K562 treated with DMSO at 1 percent for 4 hours (cell line): ENCODE results near the gene EFTUD2. TPM values are rescaled to one million over a fixed set of nuclear protein-coding genes. Genes with fewer than 3 reads are reported as not detected.

Experiments
- total RNA-seq: library from RNA; unstranded; fragments of 300-600 nt; gene quantifications from 2 replicates; pipeline ENCODE4 v1.2.3, GENCODE V29; 2022; ENCODE audit not compliant: insufficient read depth

Gene EFTUD2
- total RNA-seq = 75.0 and 82.9 TPM in 2 replicates

GRCh38 chr17:44899074-44899782 lies at the start of gene EFTUD2:
TSS of gene EFTUD2 (minus strand) at chr17:44899445. CDS start at chr17:44894521, 4,924 bp downstream.

GRCh38 chr17:44947461-44948314 lies 48.4 kb upstream of the EFTUD2 start, which contains the start of gene KIF18B:
TSS of gene KIF18B (minus strand) at chr17:44947773. CDS start at chr17:44936344, 11,429 bp downstream.

GRCh38 chr17:44915321-44915726 lies 16.1 kb upstream of the EFTUD2 start, which contains the start of gene GFAP:
TSS of gene GFAP (minus strand) at chr17:44915500. CDS start at chr17:44915486, 14 bp downstream.

GRCh38 chr17:44847586-44847985 lies 51.7 kb downstream of the EFTUD2 start, which contains the start of gene HIGD1B:
TSS of gene HIGD1B (plus strand) at chr17:44847883. CDS start at chr17:44848153, 270 bp downstream.

GRCh38 chr17:44829523-44830358 lies 69.5 kb downstream of the EFTUD2 start, which contains the start of gene GJC1:
TSS of gene GJC1 (minus strand) at chr17:44830287. CDS start at chr17:44805817, 24,470 bp downstream.

Other genes starting within 250 kb of the EFTUD2 start
- gene MEIOC, start 243.0 kb downstream of the EFTUD2 start, total RNA-seq = not detected in 2 replicates
- gene CCDC43, start 209.7 kb downstream of the EFTUD2 start, total RNA-seq = 12.0 and 14.9 TPM in 2 replicates
- gene DBF4B, start 190.8 kb downstream of the EFTUD2 start, total RNA-seq = 11.9 and 21.0 TPM in 2 replicates
- gene ADAM11, start 140.5 kb downstream of the EFTUD2 start, total RNA-seq = 0.13 TPM in 1 of 2 replicates, not detected in the other
- gene GJC1, start 69.2 kb downstream of the EFTUD2 start, total RNA-seq = not detected in 2 replicates
- not detected in 2 replicates for gene HIGD1B, start 51.6 kb downstream of the EFTUD2 start, total RNA-seq
- 2.8 and 3.2 TPM in 2 replicates for gene GFAP, start 16.1 kb upstream of the EFTUD2 start, total RNA-seq
- 16.8 and 21.5 TPM in 2 replicates for gene KIF18B, start 48.3 kb upstream of the EFTUD2 start, total RNA-seq
- gene C1QL1, start 68.9 kb upstream of the EFTUD2 start, total RNA-seq = not detected in 2 replicates
- gene DCAKD, start 152.2 kb upstream of the EFTUD2 start, total RNA-seq = 33.7 and 38.0 TPM in 2 replicates
- 83.6 and 100 TPM in 2 replicates for gene NMT1, start 161.9 kb upstream of the EFTUD2 start, total RNA-seq
- 13.0 and 45.7 TPM in 2 replicates for gene PLCD3, start 233.1 kb upstream of the EFTUD2 start, total RNA-seq
- gene ACBD4, start 236.2 kb upstream of the EFTUD2 start, total RNA-seq = 8.8 and 9.0 TPM in 2 replicates
- gene HEXIM1, start 249.0 kb upstream of the EFTUD2 start, total RNA-seq = 22.7 and 33.7 TPM in 2 replicates